ENCODE data around the gene NBPF1. TPM values are rescaled to one million over a fixed set of nuclear protein-coding genes. Genes with fewer than 3 reads are reported as not detected.
A peak's percentile ranks its signal among the peaks of the same experiment; 100 is the strongest.
"Not testable (repeated sequence)": the region's sequence is repeated elsewhere in the genome, so short reads cannot be mapped to it uniquely, and the experiment has no call there.

Gene NBPF1
- total RNA-seq, 1 donor = 16.4 TPM

- DNase-seq (ENCODE audit: low read depth in 2 of 3, low spot score in 2 of 3) = not testable (repeated sequence)
Measured at GRCh38 chr1:16557034-16557433, 56.3 kb downstream of the NBPF1 start.

GRCh38 chr1:16553244-16553643, 60.1 kb downstream of the NBPF1 start:
- DNase-seq (ENCODE audit: low read depth in 2 of 3, low spot score in 2 of 3) = not testable (repeated sequence)

- DNase-seq (ENCODE audit: low read depth in 2 of 3, low spot score in 2 of 3) = not testable (repeated sequence)
Measured at GRCh38 chr1:16550212-16550918, 63.0 kb downstream of the NBPF1 start.

- not testable (repeated sequence) for DNase-seq (ENCODE audit: low read depth in 2 of 3, low spot score in 2 of 3)
Measured at GRCh38 chr1:16549545-16549944, 63.8 kb downstream of the NBPF1 start.

GRCh38 chr1:16547502-16548241, 65.7 kb downstream of the NBPF1 start:
- DNase-seq (ENCODE audit: low read depth in 2 of 3, low spot score in 2 of 3) = not testable (repeated sequence)

GRCh38 chr1:16545682-16546095, 67.7 kb downstream of the NBPF1 start:
- DNase-seq (ENCODE audit: low read depth in 2 of 3, low spot score in 2 of 3) = not testable (repeated sequence)

GRCh38 chr1:16540421-16540893, 72.9 kb downstream of the NBPF1 start:
- peak in 2 of 3 donors; percentile 68 to 73 for DNase-seq (ENCODE audit: low read depth in 2 of 3, low spot score in 2 of 3)

- DNase-seq (ENCODE audit: low read depth in 2 of 3, low spot score in 2 of 3) = not testable (repeated sequence)
Measured at GRCh38 chr1:16537528-16537927, 75.8 kb downstream of the NBPF1 start.

GRCh38 chr1:16536796-16537195, 76.6 kb downstream of the NBPF1 start:
- DNase-seq (ENCODE audit: low read depth in 2 of 3, low spot score in 2 of 3) = not testable (repeated sequence)

GRCh38 chr1:16535898-16536297, 77.5 kb downstream of the NBPF1 start:
- DNase-seq (ENCODE audit: low read depth in 2 of 3, low spot score in 2 of 3) = not testable (repeated sequence)

- DNase-seq (ENCODE audit: low read depth in 2 of 3, low spot score in 2 of 3) = not testable (repeated sequence)
Measured at GRCh38 chr1:16535487-16535886, 77.9 kb downstream of the NBPF1 start.

GRCh38 chr1:16534829-16535456, 78.4 kb downstream of the NBPF1 start:
- peak in 1 of 3 donors; percentile 19 for DNase-seq (ENCODE audit: low read depth in 2 of 3, low spot score in 2 of 3)

GRCh38 chr1:16534239-16534828, 79.0 kb downstream of the NBPF1 start:
- not testable (repeated sequence) for DNase-seq (ENCODE audit: low read depth in 2 of 3, low spot score in 2 of 3)

GRCh38 chr1:16532235-16532991, 81.0 kb downstream of the NBPF1 start:
- not testable (repeated sequence) for DNase-seq (ENCODE audit: low read depth in 2 of 3, low spot score in 2 of 3)

GRCh38 chr1:16528338-16528737, 85.0 kb downstream of the NBPF1 start:
- not testable (repeated sequence) for DNase-seq (ENCODE audit: low read depth in 2 of 3, low spot score in 2 of 3)

- not testable (repeated sequence) for DNase-seq (ENCODE audit: low read depth in 2 of 3, low spot score in 2 of 3)
Measured at GRCh38 chr1:16525769-16526168, 87.6 kb downstream of the NBPF1 start.

GRCh38 chr1:16521679-16522078, 91.7 kb downstream of the NBPF1 start:
- DNase-seq (ENCODE audit: low read depth in 2 of 3, low spot score in 2 of 3) = not testable (repeated sequence)

- DNase-seq (ENCODE audit: low read depth in 2 of 3, low spot score in 2 of 3) = no peak
Measured at GRCh38 chr1:16521288-16521583, 92.1 kb downstream of the NBPF1 start.

GRCh38 chr1:16520435-16521287, 92.7 kb downstream of the NBPF1 start:
- DNase-seq (ENCODE audit: low read depth in 2 of 3, low spot score in 2 of 3) = not testable (repeated sequence)
